K562 (cell line): Measurements from ENCODE around the gene ANKLE1. TPM values are rescaled to one million over a fixed set of nuclear protein-coding genes. Genes with fewer than 3 reads are reported as not detected.

Source experiments
- AFF1 ChIP-seq, 2 experiments: fragments of 450-650 bp; IDR thresholded peaks; 2 replicates each; pipeline ENCODE4 v1.6.1; 2018; ENCODE audit warnings: mild to moderate bottlenecking in 2 of 2, low read depth in 1 of 2; ENCODE audit not compliant: partially characterized antibody in 2 of 2
- ARID1B ChIP-seq: fragments of 450-650 bp; IDR thresholded peaks from 2 replicates; pipeline ENCODE4 v1.6.1; 2016; ENCODE audit warnings: antibody characterized with exemption, mild to moderate bottlenecking, inconsistent platforms
- BDP1 ChIP-seq: IDR thresholded peaks from 3 replicates; pipeline ENCODE4 v1.6.1; 2011; ENCODE audit not compliant: insufficient read length, insufficient read depth
- BRF2 ChIP-seq: IDR thresholded peaks from 3 replicates; pipeline ENCODE4 v1.6.1; 2011; ENCODE audit warnings: borderline replicate concordance, mild to moderate bottlenecking; ENCODE audit not compliant: insufficient read length, insufficient read depth
- CAMTA2 ChIP-seq: fragments of 250-450 bp; sonication (Bioruptor Pico); conservative IDR thresholded peaks from 2 replicates; pipeline ENCODE4 v1.5.1; 2022
- CBFA2T3 ChIP-seq: fragments of 450-650 bp; IDR thresholded peaks from 2 replicates; pipeline ENCODE4 v1.6.1; 2017
- FOXA3 ChIP-seq, 2 experiments: fragments of 450-650 bp in 1 of 2; sonication (generic) in 1 of 2; formaldehyde crosslinking; IDR thresholded peaks in 1 of 2; conservative IDR thresholded peaks in 1 of 2; 2 replicates each; pipeline versions ENCODE4 v1.4.0 to v1.8.0; 2020 to 2022; ENCODE audit warnings: mild to moderate bottlenecking in 2 of 2, missing genetic modification reagents in 1 of 2
- HBP1 ChIP-seq: fragments of 450-650 bp; formaldehyde crosslinking; IDR thresholded peaks from 2 replicates; pipeline ENCODE4 v1.4.0; 2022; ENCODE audit warnings: missing genetic modification characterization
- HNRNPUL1 ChIP-seq: fragments of 200-400 bp; formaldehyde crosslinking; IDR thresholded peaks from 2 replicates; pipeline ENCODE4 v1.6.1; 2017; ENCODE audit warnings: low read length
- NFXL1 ChIP-seq: fragments of 450-650 bp; formaldehyde crosslinking; IDR thresholded peaks from 2 replicates; pipeline ENCODE4 v1.4.0; 2021; ENCODE audit warnings: mild to moderate bottlenecking
- RHOXF2B ChIP-seq: fragments of 250-450 bp; sonication (Bioruptor Pico); conservative IDR thresholded peaks from 2 replicates; pipeline ENCODE4 v1.5.1; 2021
- TOE1 ChIP-seq, 2 experiments: fragments of 450-650 bp in 1 of 2; sonication (generic) in 1 of 2; formaldehyde crosslinking in 1 of 2; IDR thresholded peaks; 2 replicates each; pipeline versions ENCODE4 v1.7.1 to v1.8.0; 2016 to 2022; ENCODE audit warnings: borderline replicate concordance in 2 of 2, mild to moderate bottlenecking in 2 of 2, antibody characterized with exemption in 1 of 2, inconsistent platforms in 1 of 2, low read depth in 1 of 2, missing genetic modification reagents in 1 of 2, moderate library complexity in 1 of 2
- TSHZ1 ChIP-seq: fragments of 250-450 bp; sonication (Bioruptor Pico); IDR thresholded peaks from 2 replicates; pipeline ENCODE4 v1.4.0; 2020; ENCODE audit warnings: mild to moderate bottlenecking, moderate library complexity
- ZC3H8 ChIP-seq: fragments of 450-650 bp; IDR thresholded peaks from 2 replicates; pipeline ENCODE4 v1.6.1; 2017
- ZFPM2 ChIP-seq: fragments of 250-450 bp; sonication (Bioruptor Pico); IDR thresholded peaks from 2 replicates; pipeline ENCODE4 v1.5.1; 2022; ENCODE audit warnings: mild to moderate bottlenecking
- ZNF561 ChIP-seq: fragments of 450-650 bp; formaldehyde crosslinking; conservative IDR thresholded peaks from 2 replicates; pipeline ENCODE4 v1.4.0; 2020; ENCODE audit warnings: mild to moderate bottlenecking, moderate library complexity
- polyA plus RNA-seq, 8 experiments: library from polyadenylated mRNA; depleted of rRNA in 4 of 8; stranded (reverse) in 5 of 8; unstranded in 3 of 8; fragments of >200 nt; fragmentation: Nextera tagmentation in 2 of 8; fragmentation: Illumina TruSeq in 1 of 8; extraction: Ambion mirVana in 2 of 8; extraction: Trizol in 1 of 8; gene quantifications; 2 replicates each; pipeline versions ENCODE4 v1.2.1 to v1.2.3, GENCODE V29; 2011 to 2014; ENCODE audit warnings: inconsistent platforms in 1 of 8, missing spikeins in 1 of 8
- total RNA-seq, 7 experiments: library from RNA; depleted of rRNA in 6 of 7; stranded (reverse); fragments of >200 nt in 6 of 7; fragmentation: Illumina TruSeq in 2 of 7; extraction: Trizol in 2 of 7; gene quantifications; 2 replicates each; pipeline versions ENCODE4 v1.2.1 to v1.2.3, GENCODE V29; 2011 to 2021; ENCODE audit warnings: low replicate concordance in 1 of 7
- TF ChIP-seq, protein P1 (sequence below): fragments of 450-650 bp; IDR thresholded peaks from 2 replicates; pipeline ENCODE4 v1.6.1; 2016

ANKLE1 gene
- total and polyA plus RNA-seq, 9 of the 15 experiments (the other 6 are each of a cell fraction or from before 2014, with no cell fraction given) = 0.63 to 9.2 (median 2.9) TPM

DNA sequence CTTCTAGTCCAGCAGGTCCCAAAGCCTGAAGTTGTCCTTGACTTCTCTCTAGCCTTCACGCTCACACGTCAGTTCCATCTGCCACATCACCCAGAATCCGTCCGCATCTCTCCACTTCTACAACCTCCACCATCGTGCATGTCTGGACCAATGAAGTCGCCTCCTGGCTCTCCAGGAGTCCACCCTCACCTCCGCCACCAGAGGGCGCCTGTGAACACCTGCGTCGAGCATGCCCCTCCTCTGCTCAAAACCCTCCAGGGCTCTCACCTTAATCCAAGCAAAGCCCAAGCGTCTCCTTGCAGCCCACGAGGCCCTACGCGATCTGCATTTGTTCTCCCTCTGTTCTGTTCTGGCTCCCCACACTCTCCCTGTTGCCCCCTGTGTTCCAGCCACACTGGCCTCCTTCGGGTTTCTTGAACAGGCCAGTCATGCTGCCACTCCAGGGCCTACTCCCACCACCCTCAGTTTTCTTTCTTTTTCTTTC lies 20.8 kb upstream of the ANKLE1 start (continued):
- TF ChIP-seq, protein P1, sequence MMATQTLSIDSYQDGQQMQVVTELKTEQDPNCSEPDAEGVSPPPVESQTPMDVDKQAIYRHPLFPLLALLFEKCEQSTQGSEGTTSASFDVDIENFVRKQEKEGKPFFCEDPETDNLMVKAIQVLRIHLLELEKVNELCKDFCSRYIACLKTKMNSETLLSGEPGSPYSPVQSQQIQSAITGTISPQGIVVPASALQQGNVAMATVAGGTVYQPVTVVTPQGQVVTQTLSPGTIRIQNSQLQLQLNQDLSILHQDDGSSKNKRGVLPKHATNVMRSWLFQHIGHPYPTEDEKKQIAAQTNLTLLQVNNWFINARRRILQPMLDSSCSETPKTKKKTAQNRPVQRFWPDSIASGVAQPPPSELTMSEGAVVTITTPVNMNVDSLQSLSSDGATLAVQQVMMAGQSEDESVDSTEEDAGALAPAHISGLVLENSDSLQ = 0 out of 2 replicates have a peak, but pooled peaks have one; percentile 25
- no peak for TF ChIP-seq RHOXF2B
- TF ChIP-seq ZFPM2 (CRISPR knock-in tag) = no peak
- TF ChIP-seq FOXA3 (CRISPR knock-in tag; conservative IDR thresholded peaks at IDR 0.05 in 1 of 2, IDR thresholded peaks at IDR 0.05 in 1 of 2) = no peak
- peak; percentile 65; the same call in 1 of the 2 replicates for TF ChIP-seq HBP1 (CRISPR knock-in tag)
- no peak for TF ChIP-seq CAMTA2
- TF ChIP-seq TOE1 (IDR thresholded peaks at IDR 0.05; ENCODE audit: borderline replicate concordance) = peak; percentile 45; the same call in 1 of the 2 replicates
- no peak for TF ChIP-seq TOE1 (CRISPR knock-in tag; IDR thresholded peaks at IDR 0.05; ENCODE audit: borderline replicate concordance, low read depth)
- no peak for TF ChIP-seq BRF2
- peak in 1 of 2 experiments; percentile 63 for TF ChIP-seq AFF1 (IDR thresholded peaks at IDR 0.05; ENCODE audit: low read depth in 1 of 2, partially characterized antibody in 2 of 2)
- TF ChIP-seq ZC3H8 = 0 out of 2 replicates have a peak, but pooled peaks have one; percentile 76
- no peak for TF ChIP-seq ARID1B
- no peak for TF ChIP-seq HNRNPUL1
- no peak for TF ChIP-seq BDP1
- TF ChIP-seq ZNF561 (CRISPR knock-in tag) = no peak
- TF ChIP-seq CBFA2T3 = no peak
- no peak for TF ChIP-seq TSHZ1 (CRISPR knock-in tag)
- no peak for TF ChIP-seq NFXL1
